Activated CD4-positive, alpha-beta memory T cell treated with anti-CD3 and anti-CD28 coated beads for 36 hours (primary cell): Measurements from ENCODE around the gene NDNF. TPM values are rescaled to one million over a fixed set of nuclear protein-coding genes. Genes with fewer than 3 reads are reported as not detected.

Experiments
- CTCF ChIA-PET: fragments of 350-600 bp; sonication (Branson Sonifier 250); formaldehyde crosslinking; loops from one replicate; lab custom pipeline; 2021; ENCODE audit warnings: antibody characterized with exemption, inconsistent platforms; lab: Charles Lee
- POLR2A ChIA-PET: fragments of 350-600 bp; sonication (Branson Sonifier 250); formaldehyde crosslinking; loops from one replicate; lab custom pipeline; 2021; ENCODE audit warnings: antibody characterized with exemption; lab: Charles Lee
- DNase-seq: peaks from one replicate; pipeline ENCODE4 v3.0.0-alpha.2; 2020
- H3K27ac Mint-ChIP-seq: one replicate; pipeline ENCODE4 v1.8.0; 2021; ENCODE audit warnings: mixed read lengths
- H3K27me3 Mint-ChIP-seq: one replicate; pipeline ENCODE4 v1.8.0; 2021; ENCODE audit warnings: mixed read lengths
- H3K36me3 Mint-ChIP-seq: one replicate; pipeline ENCODE4 v1.8.0; 2021; ENCODE audit warnings: mixed read lengths
- H3K4me1 Mint-ChIP-seq: one replicate; pipeline ENCODE4 v1.8.0; 2021; ENCODE audit warnings: low read depth, mixed read lengths
- H3K4me3 Mint-ChIP-seq: one replicate; pipeline ENCODE4 v1.8.0; 2021; ENCODE audit warnings: mild to moderate bottlenecking, mixed read lengths
- H3K9me3 Mint-ChIP-seq: one replicate; pipeline ENCODE4 v1.8.0; 2021; ENCODE audit warnings: mixed read lengths
- intact Hi-C: fragments of 100-400 bp; cut with micrococcal nuclease; formaldehyde crosslinking; loops from one replicate; pipeline ENCODE4 v1.15.1; 2023
- total RNA-seq, 2 experiments: library from RNA; stranded (reverse); gene quantifications; one replicate each; pipeline ENCODE4 v1.2.3, GENCODE V29; 2021

NDNF gene
- total RNA-seq, 2 experiments from 2014 or later: not detected

- Mint-ChIP-seq H3K9me3 (no peaks in the 10 kb centered on the region), H3K4me3 (no peak overlapping the region), H3K36me3 (no peaks in the 10 kb centered on the region), H3K4me1 (no peaks in the 10 kb centered on the region), H3K27me3 (no peaks in the 10 kb centered on the region), H3K27ac (no peak overlapping the region)
- intact Hi-C loops: no loop called here
- no peak for DNase-seq
- POLR2A ChIA-PET: no interaction called here
- CTCF ChIA-PET: no interaction called here
Observed at GRCh38 chr4:121094297-121094966, 22.1 kb upstream of the NDNF start.

- intact Hi-C loops: no loop called here
- H3K27me3 Mint-ChIP-seq: no peaks in the 10 kb centered on the region
- CTCF ChIA-PET: interaction anchor here (0.9 kb wide), 1 partner anchor 116 kb away, joined by 4 read pairs; no protein-coding TSS in a partner anchor
- no peak for DNase-seq
- H3K4me1 Mint-ChIP-seq: no peaks in the 10 kb centered on the region
- POLR2A ChIA-PET: no interaction called here
- H3K4me3 Mint-ChIP-seq: no peak overlapping the region
- no peaks in the 10 kb centered on the region for H3K9me3 Mint-ChIP-seq
- no peaks in the 10 kb centered on the region for H3K36me3 Mint-ChIP-seq
- H3K27ac Mint-ChIP-seq: no peak overlapping the region
Observed at GRCh38 chr4:121093261-121093660, 20.9 kb upstream of the NDNF start.

- POLR2A ChIA-PET: no interaction called here
- Mint-ChIP-seq H3K27ac (no peak overlapping the region), H3K4me1 (no peaks in the 10 kb centered on the region), H3K4me3 (no peak overlapping the region), H3K27me3 (no peaks in the 10 kb centered on the region), H3K9me3 (no peaks in the 10 kb centered on the region), H3K36me3 (no peaks in the 10 kb centered on the region)
- CTCF ChIA-PET: no interaction called here
- intact Hi-C loops: no loop called here
- no peak for DNase-seq
Observed at GRCh38 chr4:121091941-121092340, 19.6 kb upstream of the NDNF start.

- H3K4me1 Mint-ChIP-seq: no peaks in the 10 kb centered on the region
- no peaks in the 10 kb centered on the region for H3K9me3 Mint-ChIP-seq
- intact Hi-C loops: no loop called here
- no peaks in the 10 kb centered on the region for H3K36me3 Mint-ChIP-seq
- H3K27ac Mint-ChIP-seq: no peak overlapping the region
- ChIA-PET POLR2A (no interaction called here), CTCF (no interaction called here)
- H3K27me3 Mint-ChIP-seq: no peaks in the 10 kb centered on the region
- DNase-seq: no peak
- no peak overlapping the region for H3K4me3 Mint-ChIP-seq
Observed at GRCh38 chr4:121088867-121089266, 16.5 kb upstream of the NDNF start.

- ChIA-PET CTCF (interaction anchor here (0.5 kb wide), 1 partner anchor 271 kb away, joined by 4 read pairs; no protein-coding TSS in a partner anchor), POLR2A (no interaction called here)
- H3K27ac Mint-ChIP-seq: no peak overlapping the region
- H3K4me1 Mint-ChIP-seq: peaks cover 4% of the 10 kb centered on the region
- intact Hi-C loops: no loop called here
- no peaks in the 10 kb centered on the region for H3K36me3 Mint-ChIP-seq
- H3K9me3 Mint-ChIP-seq: no peaks in the 10 kb centered on the region
- H3K4me3 Mint-ChIP-seq: no peak overlapping the region
- no peak for DNase-seq
- peaks cover 18% of the 10 kb centered on the region for H3K27me3 Mint-ChIP-seq
Observed at GRCh38 chr4:121079376-121079775, 7.0 kb upstream of the NDNF start.

- no peaks in the 10 kb centered on the region for H3K9me3 Mint-ChIP-seq
- no peak overlapping the region for H3K27ac Mint-ChIP-seq
- intact Hi-C loops: no loop called here
- peaks cover 35% of the 10 kb centered on the region for H3K27me3 Mint-ChIP-seq
- CTCF ChIA-PET: no interaction called here
- POLR2A ChIA-PET: no interaction called here
- DNase-seq: no peak
- peaks cover 9% of the 10 kb centered on the region for H3K4me1 Mint-ChIP-seq
- H3K36me3 Mint-ChIP-seq: no peaks in the 10 kb centered on the region
- H3K4me3 Mint-ChIP-seq: no peak overlapping the region
Observed at GRCh38 chr4:121077496-121077895, 5.2 kb upstream of the NDNF start.

- no peak for DNase-seq
- Mint-ChIP-seq H3K4me1 (peaks cover 15% of the 10 kb centered on the region), H3K36me3 (no peaks in the 10 kb centered on the region), H3K4me3 (no peak overlapping the region), H3K27ac (no peak overlapping the region), H3K27me3 (peaks cover 39% of the 10 kb centered on the region), H3K9me3 (no peaks in the 10 kb centered on the region)
- POLR2A ChIA-PET: no interaction called here
- CTCF ChIA-PET: interaction anchor here (0.6 kb wide), 1 partner anchor 1656 kb away, joined by 3 read pairs; the partner anchor contains the start of gene BBS12
- intact Hi-C loops: no loop called here
Observed at GRCh38 chr4:121076416-121076815, 4.1 kb upstream of the NDNF start.

- Mint-ChIP-seq H3K27ac (no peak overlapping the region), H3K36me3 (no peaks in the 10 kb centered on the region), H3K9me3 (no peaks in the 10 kb centered on the region), H3K4me3 (no peak overlapping the region), H3K27me3 (peaks cover 53% of the 10 kb centered on the region), H3K4me1 (peaks cover 22% of the 10 kb centered on the region)
- intact Hi-C loops: loop anchor here (2.0 to 5.0 kb wide), 3 partner anchors 33 to 308 kb away; partner anchors contain the start of gene QRFPR
- POLR2A ChIA-PET: no interaction called here
- no peak for DNase-seq
- CTCF ChIA-PET: no interaction called here
Observed at GRCh38 chr4:121073672-121074381, 1.5 kb upstream of the NDNF start.

GRCh38 chr4:121073004-121073435 is 685 bp upstream of the NDNF start:
- Mint-ChIP-seq H3K27ac (no peak overlapping the region), H3K27me3 (peaks cover 57% of the 10 kb centered on the region), H3K36me3 (no peaks in the 10 kb centered on the region), H3K9me3 (no peaks in the 10 kb centered on the region), H3K4me3 (peak overlapping the region; percentile 69), H3K4me1 (peaks cover 18% of the 10 kb centered on the region)
- CTCF ChIA-PET: no interaction called here
- no peak for DNase-seq
- intact Hi-C loops: loop anchor here (2.0 to 5.0 kb wide), 3 partner anchors 32 to 309 kb away; partner anchors contain the start of gene QRFPR
- POLR2A ChIA-PET: no interaction called here

- intact Hi-C loops: loop anchor here (2.0 to 5.0 kb wide), 3 partner anchors 31 to 311 kb away; partner anchors contain the start of gene QRFPR
- POLR2A ChIA-PET: interaction anchor here (0.6 kb wide), 1 partner anchor 105 kb away, joined by 6 read pairs; no protein-coding TSS in a partner anchor
- DNase-seq: no peak
- Mint-ChIP-seq H3K36me3 (no peaks in the 10 kb centered on the region), H3K27me3 (peaks cover 53% of the 10 kb centered on the region), H3K27ac (no peak overlapping the region), H3K4me3 (peak overlapping the region; percentile 71), H3K9me3 (no peaks in the 10 kb centered on the region), H3K4me1 (peaks cover 18% of the 10 kb centered on the region)
- CTCF ChIA-PET: interaction anchor here (0.6 to 1.1 kb wide), 4 partner anchors 22 to 918 kb away, joined by 3 to 5 read pairs (median 3); no protein-coding TSS in a partner anchor
Observed at GRCh38 chr4:121071640-121072223, 603 bp downstream of the NDNF start.

GRCh38 chr4:121070696-121071639 is 1.4 kb downstream of the NDNF start:
- DNase-seq: peak; percentile 39
- no peak overlapping the region for H3K27ac Mint-ChIP-seq
- H3K4me3 Mint-ChIP-seq: peak overlapping the region; percentile 71
- H3K27me3 Mint-ChIP-seq: peaks cover 53% of the 10 kb centered on the region
- ChIA-PET POLR2A (interaction anchor here (0.5 to 0.6 kb wide), 2 partner anchors 106 to 161 kb away, joined by 5 to 6 read pairs; no protein-coding TSS in a partner anchor), CTCF (interaction anchor here (0.6 to 1.1 kb wide), 3 partner anchors 21 to 258 kb away, joined by 3 read pairs; no protein-coding TSS in a partner anchor)
- intact Hi-C loops: loop anchor here (5.0 kb wide), 2 partner anchors 111 to 311 kb away; partner anchors contain the start of gene QRFPR
- no peaks in the 10 kb centered on the region for H3K36me3 Mint-ChIP-seq
- H3K4me1 Mint-ChIP-seq: peaks cover 18% of the 10 kb centered on the region
- H3K9me3 Mint-ChIP-seq: no peaks in the 10 kb centered on the region
